Urinary bladder (tissue), 4 donors: ENCODE measurements around the gene RSPH1. TPM values are rescaled to one million over a fixed set of nuclear protein-coding genes. Genes with fewer than 3 reads are reported as not detected.
"Not testable (repeated sequence)": the region's sequence is repeated elsewhere in the genome, so short reads cannot be mapped to it uniquely, and the experiment has no call there.

Experiments
- DNase-seq: peaks from one replicate; pipeline ENCODE4 v3.0.0-alpha.2; 2015; ENCODE audit errors: extremely low spot score
- H3K27ac ChIP-seq: one replicate; pipeline ENCODE4 v1.5.1; 2013; ENCODE audit warnings: low read depth, mild to moderate bottlenecking, moderate library complexity
- H3K36me3 ChIP-seq: one replicate; pipeline ENCODE4 v1.6.1; 2013; ENCODE audit warnings: mild to moderate bottlenecking, moderate library complexity; ENCODE audit not compliant: insufficient read depth
- H3K4me1 ChIP-seq: one replicate; pipeline ENCODE4 v1.6.1; 2013; ENCODE audit warnings: mild to moderate bottlenecking, moderate library complexity; ENCODE audit not compliant: insufficient read depth
- H3K4me3 ChIP-seq: one replicate; pipeline ENCODE4 v1.5.1; 2013; ENCODE audit warnings: low read depth, low read length
- WGBS: extraction: QIAGEN DNeasy Blood & Tissue Kit; methylation state at CpG from one replicate; pipeline ENCODE4 v1.1.7; 2013; 5-methylcytosine and 5-hydroxymethylcytosine counted together
- polyA plus RNA-seq: library from polyadenylated mRNA; stranded (reverse); fragments of 200-250 nt; gene quantifications from one replicate; pipeline ENCODE4 v1.2.3, GENCODE V29; 2013
- total RNA-seq: library from RNA; depleted of rRNA; stranded (reverse); fragments of >200 nt; gene quantifications from one replicate; pipeline ENCODE4 v1.2.3, GENCODE V29; 2014
- donor health status: healthy with polysubstance abuse.
- donor health status: healthy.

RSPH1 gene
- total and polyA plus RNA-seq, 2 donors, result 0.26 to 0.84 TPM

DNA sequence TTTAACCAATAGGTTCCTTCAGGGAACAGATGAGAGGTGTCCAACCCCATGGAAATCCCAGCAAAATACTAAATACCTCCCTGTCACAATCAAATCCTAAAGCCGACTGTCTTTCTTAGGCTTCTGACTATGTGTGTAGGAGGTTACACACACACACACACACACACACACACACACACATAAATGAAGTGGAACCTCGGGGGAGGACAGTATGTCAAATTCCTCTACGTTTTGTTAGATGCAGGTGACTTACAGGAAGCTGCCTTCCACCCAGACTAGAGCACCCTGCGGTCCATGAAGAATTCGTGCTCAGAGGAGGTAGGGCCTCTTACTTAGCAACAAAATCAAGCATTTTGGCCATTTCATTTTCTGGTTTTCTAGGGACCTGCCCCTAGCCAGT lies 16.4 kb downstream of the RSPH1 start:
- WGBS, result 80% methylated on average over 5 of the region's 5 CpGs
- no peak for DNase-seq
- no peaks in the 10 kb centered on the region for H3K4me1 ChIP-seq

DNA sequence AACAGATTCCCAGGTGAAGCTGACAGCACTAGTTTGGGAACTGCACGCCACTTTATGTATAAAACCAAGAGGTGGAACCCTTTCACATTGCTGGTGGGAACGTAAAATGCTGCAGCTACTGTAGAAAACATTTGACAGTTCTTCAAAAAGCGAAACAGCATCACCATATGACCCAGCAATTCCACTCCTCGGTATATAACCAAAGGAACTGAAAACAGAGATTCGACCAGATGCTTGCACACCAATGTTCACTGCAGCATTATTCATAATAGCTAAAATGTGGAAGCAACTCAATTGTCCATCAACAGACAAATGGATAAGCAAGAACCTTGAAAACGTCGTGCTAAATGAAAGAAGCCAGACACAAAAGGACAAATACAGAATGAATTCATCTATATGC lies 17.5 kb downstream of the RSPH1 start:
- 78% methylated on average over 7 of the region's 7 CpGs for WGBS
- no peak for DNase-seq
- no peak overlapping the region for H3K27ac ChIP-seq
- no peak overlapping the region for H3K4me3 ChIP-seq
- H3K36me3 ChIP-seq, result no peaks in the 10 kb centered on the region
- H3K4me1 ChIP-seq, result no peaks in the 10 kb centered on the region

More for the DNA sequence above, 16.4 kb downstream of the RSPH1 start:
- Histone ChIP-seq H3K36me3 (no peaks in the 10 kb centered on the region), H3K27ac (no peak overlapping the region), H3K4me3 (no peak overlapping the region)

DNA sequence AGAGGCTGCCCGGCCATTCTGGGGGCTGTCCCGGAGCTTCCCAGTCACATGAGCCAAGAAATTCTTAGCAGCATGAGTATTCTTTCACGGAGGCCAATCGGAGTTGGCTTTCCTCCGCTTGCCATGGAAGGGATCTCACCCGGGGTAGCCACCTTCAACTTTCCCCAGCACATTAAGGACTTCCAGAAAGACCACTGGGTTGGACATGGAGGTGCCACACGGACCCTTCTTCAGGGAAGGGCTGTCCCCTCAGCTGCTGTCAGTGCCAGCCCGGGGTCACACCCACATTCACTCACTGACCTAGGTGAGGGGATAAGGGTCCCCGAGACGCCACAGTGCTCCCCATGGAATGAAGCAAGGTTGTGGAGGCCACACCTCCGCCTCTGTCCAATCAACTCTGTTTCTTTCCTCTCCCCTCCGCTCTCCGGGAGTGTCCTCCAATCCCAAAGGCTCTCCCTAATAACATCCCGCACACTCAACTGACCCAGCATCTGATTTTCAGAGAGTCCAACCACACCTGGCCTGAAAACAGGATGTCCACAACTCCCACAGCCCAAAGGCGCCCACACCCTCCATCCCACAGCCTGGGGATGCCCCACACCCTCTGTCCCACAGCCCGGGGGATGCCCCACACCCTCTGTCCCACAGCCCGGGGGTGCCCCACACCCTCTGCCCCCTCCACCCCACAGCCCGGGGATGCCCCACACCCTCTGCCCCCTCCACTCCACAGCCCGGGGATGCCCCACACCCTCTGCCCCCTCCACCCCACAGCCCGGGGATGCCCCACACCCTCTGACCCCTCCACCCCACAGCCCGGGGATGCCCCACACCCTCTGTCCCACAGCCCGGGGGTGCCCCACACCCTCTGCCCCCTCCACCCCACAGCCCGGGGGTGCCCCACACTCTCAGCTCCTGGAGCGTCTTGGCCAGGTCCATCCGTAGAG lies 19.4 kb downstream of the RSPH1 start:
- no peaks in the 10 kb centered on the region for H3K4me1 ChIP-seq
- no peak overlapping the region for H3K27ac ChIP-seq
- 88% methylated on average over 25 of the region's 25 CpGs for WGBS
- no peak overlapping the region for H3K4me3 ChIP-seq
- no peaks in the 10 kb centered on the region for H3K36me3 ChIP-seq
- no peak for DNase-seq

DNA sequence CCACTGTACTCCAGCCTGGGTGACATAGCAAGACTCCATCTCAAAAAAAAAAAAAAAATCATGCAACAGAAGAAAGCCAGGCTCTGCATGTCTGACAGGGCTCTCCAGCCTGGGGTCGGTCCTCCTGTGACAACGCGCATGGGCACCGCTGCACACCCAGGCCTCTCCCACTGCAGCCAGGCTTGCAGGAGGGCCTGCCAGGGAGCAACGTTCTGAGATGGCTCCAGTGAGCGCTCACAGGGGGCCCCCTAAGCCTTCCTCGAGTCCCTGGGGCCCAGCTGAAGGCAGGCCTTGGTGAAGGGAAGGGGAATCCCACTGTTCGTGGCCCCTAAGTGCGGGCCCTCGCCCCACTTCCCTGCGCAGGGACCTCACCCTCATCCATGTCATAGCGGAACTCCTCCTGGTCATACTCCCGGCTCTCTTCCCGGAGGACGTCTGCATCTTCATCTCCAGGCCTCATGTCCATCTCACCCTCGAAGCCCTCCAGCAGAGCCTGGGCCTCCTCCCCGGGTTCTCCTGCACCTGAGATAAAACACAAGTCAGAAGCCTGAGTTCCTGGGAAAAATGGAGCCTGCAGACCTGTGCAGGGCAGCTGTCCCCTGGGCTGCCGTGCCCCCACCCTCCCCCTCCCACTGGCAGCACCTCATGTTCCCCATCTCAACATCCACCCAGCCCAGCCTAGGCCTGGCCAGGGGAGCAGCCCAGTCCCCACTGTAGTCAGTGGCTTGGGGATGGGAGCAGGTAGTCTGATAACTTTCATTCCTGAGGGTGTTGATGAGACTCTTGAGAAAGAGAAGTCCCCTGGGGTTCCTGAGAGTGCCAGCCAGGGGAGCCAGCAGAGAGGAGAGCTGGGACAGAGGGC lies 20.3 kb downstream of the RSPH1 start:
- 89% methylated on average over 18 of the region's 18 CpGs for WGBS
- no peak for DNase-seq
- H3K4me3 ChIP-seq, result no peak overlapping the region
- H3K4me1 ChIP-seq, result no peaks in the 10 kb centered on the region
- H3K27ac ChIP-seq, result no peak overlapping the region
- H3K36me3 ChIP-seq, result no peaks in the 10 kb centered on the region

DNA sequence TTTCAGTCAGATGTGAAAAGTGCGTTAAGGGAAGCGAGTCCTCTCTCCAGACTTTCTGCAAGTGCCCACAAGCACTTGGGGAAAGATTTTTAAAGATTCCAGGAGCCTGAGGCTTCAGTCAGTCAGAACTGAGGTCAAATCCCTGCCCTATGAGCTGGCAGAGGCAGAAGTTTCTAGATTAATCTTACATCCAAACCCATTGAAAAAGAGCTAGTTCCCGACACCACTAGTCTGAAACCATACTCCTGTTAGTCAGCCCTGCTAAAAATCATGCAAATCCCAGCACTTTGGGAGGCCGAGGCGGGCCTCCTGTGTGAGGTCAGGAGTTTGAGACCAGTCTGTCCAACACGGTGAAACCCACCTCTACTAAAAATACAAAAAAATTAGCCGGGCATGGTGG lies 21.0 kb downstream of the RSPH1 start:
- no peaks in the 10 kb centered on the region for H3K36me3 ChIP-seq
- no peak overlapping the region for H3K27ac ChIP-seq
- 83% methylated on average over 7 of the region's 7 CpGs for WGBS
- no peaks in the 10 kb centered on the region for H3K4me1 ChIP-seq
- no peak for DNase-seq
- no peak overlapping the region for H3K4me3 ChIP-seq

DNA sequence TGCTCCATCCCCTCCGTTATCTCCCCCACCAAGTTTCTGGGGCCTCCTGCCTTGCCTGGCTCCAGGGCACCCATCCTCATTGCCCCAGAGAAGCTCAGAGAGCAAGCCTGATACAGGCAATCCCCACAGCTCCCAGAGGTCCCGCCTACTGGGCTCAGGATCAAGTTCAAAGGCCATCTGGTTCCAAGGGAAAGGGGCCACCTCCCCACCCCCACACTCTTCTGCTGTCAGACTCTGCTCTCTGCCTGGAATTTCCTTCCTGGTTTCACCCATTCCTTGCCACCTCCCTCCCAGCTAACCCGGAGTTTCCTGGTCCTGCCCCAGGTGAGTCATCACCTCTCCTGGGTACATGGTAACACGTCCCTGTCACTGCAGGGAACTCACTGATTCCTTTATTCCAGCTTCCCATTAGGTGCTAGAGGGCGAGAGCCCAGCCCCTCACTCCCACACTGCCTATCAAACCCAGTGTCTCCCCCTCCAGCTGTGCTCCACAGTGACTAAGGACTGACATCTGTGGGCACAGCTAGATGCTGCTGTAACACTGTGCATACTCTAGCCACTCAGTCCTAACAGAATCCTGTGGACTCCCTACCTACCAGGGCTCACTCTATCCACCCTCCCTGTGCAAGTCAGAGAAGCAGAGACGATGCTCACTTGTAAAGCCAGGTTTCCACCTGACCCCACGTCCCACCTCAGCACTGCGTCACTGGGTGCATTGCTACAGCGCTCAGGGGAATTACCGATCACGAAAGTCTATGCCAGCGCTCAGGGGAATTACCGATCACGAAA lies 21.8 kb downstream of the RSPH1 start:
- WGBS, result 71% methylated on average over 14 of the region's 14 CpGs
- H3K4me1 ChIP-seq, result no peaks in the 10 kb centered on the region
- no peaks in the 10 kb centered on the region for H3K36me3 ChIP-seq
- no peak for DNase-seq
- H3K4me3 ChIP-seq, result no peak overlapping the region
- no peak overlapping the region for H3K27ac ChIP-seq

DNA sequence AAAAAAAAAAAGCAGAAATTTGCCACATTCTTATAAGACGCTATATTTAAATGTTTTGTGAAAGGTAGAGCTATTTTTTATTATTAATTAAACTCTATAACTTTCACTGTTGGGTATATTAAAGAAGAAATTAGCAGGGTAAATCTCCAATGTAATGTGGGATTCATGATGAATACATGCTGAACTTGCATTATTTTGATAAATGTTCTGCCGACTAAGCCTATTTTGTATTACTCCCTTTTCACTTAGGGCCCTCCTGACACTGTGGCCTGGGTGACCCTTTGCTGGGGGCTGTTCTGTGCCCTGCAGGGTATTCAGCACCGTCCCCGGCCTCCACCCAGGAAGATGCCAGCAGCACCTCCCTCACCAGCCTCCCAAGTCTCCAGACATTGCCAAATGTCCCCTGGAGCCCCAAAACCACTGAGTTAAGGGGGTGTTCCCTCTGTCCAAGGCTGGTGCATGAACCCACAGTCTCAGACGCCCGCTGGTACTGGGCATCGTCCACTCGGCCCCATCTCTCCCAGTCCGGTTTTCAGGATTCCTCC lies 22.5 kb downstream of the RSPH1 start:
- 87% methylated on average over 9 of the region's 9 CpGs for WGBS
- Histone ChIP-seq H3K36me3 (no peaks in the 10 kb centered on the region), H3K4me1 (no peaks in the 10 kb centered on the region), H3K27ac (no peak overlapping the region), H3K4me3 (no peak overlapping the region)
- no peak for DNase-seq

DNA sequence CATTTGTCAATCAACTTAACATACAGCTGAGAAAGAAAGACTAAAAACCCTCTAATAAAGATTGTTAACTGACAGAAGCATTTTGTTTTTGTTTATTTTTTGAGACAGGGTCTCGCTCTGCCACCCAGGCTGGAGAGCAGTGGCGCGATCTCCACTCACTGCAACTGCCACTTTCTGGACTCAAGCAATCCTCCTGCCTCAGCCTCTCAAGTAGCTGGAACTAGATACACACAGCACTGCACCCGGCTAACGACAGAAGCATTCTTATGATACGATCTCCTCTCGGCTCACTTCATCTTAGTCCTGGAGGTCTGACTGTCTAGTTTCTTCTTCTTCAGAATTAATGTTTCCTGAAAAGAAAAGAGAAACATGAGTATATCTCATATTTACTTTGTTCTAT lies 23.5 kb downstream of the RSPH1 start:
- no peaks in the 10 kb centered on the region for H3K36me3 ChIP-seq
- no peak overlapping the region for H3K4me3 ChIP-seq
- DNase-seq, result no peak
- 75% methylated on average over 7 of the region's 7 CpGs for WGBS
- no peak overlapping the region for H3K27ac ChIP-seq
- H3K4me1 ChIP-seq, result no peaks in the 10 kb centered on the region

DNA sequence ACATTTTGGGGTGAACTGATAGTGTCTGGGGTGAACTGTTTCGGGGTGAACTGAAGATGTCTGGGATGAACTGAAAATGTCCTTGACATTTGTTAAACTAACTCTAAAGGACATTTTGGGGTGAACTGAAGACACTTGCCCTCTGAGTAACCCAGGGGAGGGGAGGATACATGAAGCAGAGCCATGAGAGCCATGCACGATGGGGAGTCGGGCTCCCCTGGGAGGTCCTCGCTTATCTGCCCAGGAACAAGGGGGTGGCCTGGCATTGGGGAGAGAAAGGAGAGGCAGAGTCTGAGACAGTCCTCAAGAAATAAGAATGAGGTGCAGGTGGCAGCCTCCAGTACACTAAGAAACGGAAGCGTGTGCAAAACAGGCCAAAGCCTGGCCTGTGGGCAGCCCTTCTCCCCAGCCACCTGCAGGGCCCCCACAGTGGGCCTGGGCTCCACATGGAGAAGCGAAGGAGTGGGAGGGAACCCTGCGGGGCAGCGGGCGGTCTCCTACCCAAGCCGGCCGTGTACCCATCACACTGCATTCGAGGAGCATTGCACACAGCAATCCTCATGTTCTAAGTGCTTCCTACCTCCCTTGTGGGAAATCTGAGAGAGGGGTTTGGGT lies 24.2 kb downstream of the RSPH1 start:
- Histone ChIP-seq H3K27ac (no peak overlapping the region), H3K4me3 (no peak overlapping the region), H3K36me3 (no peaks in the 10 kb centered on the region), H3K4me1 (no peaks in the 10 kb centered on the region)
- DNase-seq, result no peak
- WGBS, result 92% methylated on average over 13 of the region's 13 CpGs

DNA sequence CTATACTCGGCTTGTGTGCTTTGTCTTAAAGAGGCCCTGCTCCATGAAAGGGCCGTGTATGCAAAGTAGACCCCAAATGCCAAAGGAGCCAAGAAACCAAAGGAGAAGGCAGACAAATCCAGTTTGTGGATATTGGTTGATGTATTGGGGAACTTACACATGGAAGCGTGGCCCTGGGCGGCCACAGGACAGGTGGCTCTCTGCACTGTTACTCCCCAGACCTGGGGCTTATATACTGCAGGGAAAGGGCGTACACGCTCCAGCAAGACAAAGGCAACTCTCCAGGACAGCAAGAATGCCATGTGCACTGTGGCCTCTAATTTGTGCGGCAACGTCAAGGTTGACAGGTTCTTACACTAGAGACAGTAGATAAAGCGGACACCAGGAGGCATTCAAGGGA lies 24.8 kb downstream of the RSPH1 start:
- H3K4me1 ChIP-seq, result no peaks in the 10 kb centered on the region
- no peak for DNase-seq
- no peak overlapping the region for H3K4me3 ChIP-seq
- 91% methylated on average over 9 of the region's 9 CpGs for WGBS
- no peak overlapping the region for H3K27ac ChIP-seq
- no peaks in the 10 kb centered on the region for H3K36me3 ChIP-seq

DNA sequence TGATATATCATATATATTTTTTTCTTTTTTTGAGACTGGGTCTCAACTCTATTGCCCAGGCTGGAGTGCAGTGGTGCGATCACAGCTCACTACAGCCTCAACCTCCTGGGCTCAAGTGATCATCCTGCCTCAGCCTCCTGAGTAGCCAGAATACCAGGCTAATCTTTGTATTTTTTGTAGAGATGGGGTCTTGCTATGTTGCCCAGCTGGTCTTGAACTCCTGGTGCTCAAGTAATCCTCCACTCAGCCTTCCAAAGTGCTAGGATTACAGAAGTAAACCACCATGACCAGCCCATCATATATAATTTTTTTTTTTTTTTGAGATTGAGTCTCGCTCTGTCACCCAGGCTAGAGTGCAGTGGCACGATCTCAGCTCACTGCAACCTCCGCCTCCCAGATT lies 26.3 kb downstream of the RSPH1 start:
- H3K4me3 ChIP-seq, DNase-seq, H3K36me3 ChIP-seq, H3K27ac ChIP-seq, H3K4me1 ChIP-seq: not testable (repeated sequence)
- 91% methylated on average over 4 of the region's 4 CpGs for WGBS

DNA sequence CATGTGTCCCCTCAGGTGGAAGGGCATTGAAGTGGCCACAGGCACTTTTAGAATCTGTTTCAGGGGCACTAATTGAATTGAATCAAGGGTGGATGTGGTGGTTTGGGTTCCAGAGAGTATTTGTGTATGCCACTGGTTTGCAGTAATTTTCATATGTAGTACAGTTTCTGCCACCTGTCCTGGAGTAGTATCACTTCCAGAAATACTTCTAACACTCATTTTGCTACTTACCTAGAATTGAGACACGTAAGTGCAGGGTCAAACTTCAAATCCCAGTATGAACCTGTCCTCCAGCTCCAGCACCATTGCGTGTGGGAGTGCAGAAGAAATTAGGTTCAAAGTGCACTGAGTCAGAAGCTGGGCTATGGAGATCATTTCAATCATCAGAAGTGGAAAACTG lies 26.8 kb downstream of the RSPH1 start:
- Histone ChIP-seq H3K4me1 (no peaks in the 10 kb centered on the region), H3K4me3 (no peak overlapping the region), H3K27ac (no peak overlapping the region), H3K36me3 (no peaks in the 10 kb centered on the region)
- 83% methylated on average over 2 of the region's 2 CpGs for WGBS
- DNase-seq, result no peak
